Coronary artery (tissue), 2 donors: ENCODE measurements around the gene PPDPF.
A peak's percentile ranks its signal among the peaks of the same experiment; 100 is the strongest.

ENCODE experiments used
- DNase-seq: peaks from one replicate; pipeline ENCODE4 v3.0.0-alpha.2; 2017; ENCODE audit warnings: low spot score
- H3K27ac ChIP-seq, 2 donors: fragments of 200-600 bp; sonication (generic); one replicate each; pipeline ENCODE4 v1.5.1; 2016 to 2019
- H3K4me3 ChIP-seq: fragments of 200-600 bp; sonication (generic); 2 replicates; pipeline ENCODE4 v1.5.1; 2016; ENCODE audit warnings: mild to moderate bottlenecking, moderate library complexity
- CTCF ChIP-seq: fragments of 200-600 bp; sonication (generic); IDR thresholded peaks from one replicate; pipeline ENCODE4 v1.5.1; 2019; ENCODE audit warnings: antibody characterized with exemption

The PPDPF gene

DNA sequence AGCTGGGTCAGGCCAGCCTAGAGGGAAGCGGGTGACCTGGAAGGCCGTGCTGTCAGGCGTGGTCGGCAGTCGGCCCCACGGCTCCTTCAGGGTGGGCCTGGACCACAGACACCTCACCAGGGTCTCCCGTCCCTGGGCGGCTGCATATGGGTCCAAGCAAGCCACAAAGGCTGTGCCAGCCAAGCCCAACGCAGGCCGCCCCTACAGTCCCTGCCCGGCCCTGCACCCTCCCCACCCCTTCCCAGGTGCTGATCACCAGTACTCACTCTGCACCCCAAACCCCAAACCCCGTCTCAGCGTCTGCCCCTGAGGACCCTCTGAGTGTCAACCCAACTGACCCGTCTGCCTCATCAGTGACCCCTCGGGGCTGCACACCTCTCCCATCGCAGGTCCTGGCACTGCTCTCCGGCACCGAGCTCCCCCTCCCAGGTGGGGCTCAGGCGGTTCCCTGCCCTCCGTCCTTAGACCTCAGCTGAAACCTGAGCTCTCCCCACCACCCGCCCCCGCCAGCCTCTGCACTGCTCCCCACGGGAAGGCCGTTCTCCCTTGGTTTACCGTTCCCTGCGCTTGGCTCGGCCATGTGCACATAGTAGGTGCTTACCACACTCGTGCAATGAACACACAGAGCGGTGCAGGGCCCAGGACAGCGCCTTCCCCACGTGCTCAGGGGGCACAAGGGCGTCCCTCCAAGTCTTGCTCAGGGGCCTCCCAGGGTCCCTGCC, 1.5 kb upstream of the PPDPF start:
- Histone ChIP-seq H3K27ac (peak overlapping the region in 1 of 2 donors; percentile 97), H3K4me3 (peak overlapping the region; percentile 88)
- DNase-seq, result no peak
- no peak for TF ChIP-seq CTCF

DNA sequence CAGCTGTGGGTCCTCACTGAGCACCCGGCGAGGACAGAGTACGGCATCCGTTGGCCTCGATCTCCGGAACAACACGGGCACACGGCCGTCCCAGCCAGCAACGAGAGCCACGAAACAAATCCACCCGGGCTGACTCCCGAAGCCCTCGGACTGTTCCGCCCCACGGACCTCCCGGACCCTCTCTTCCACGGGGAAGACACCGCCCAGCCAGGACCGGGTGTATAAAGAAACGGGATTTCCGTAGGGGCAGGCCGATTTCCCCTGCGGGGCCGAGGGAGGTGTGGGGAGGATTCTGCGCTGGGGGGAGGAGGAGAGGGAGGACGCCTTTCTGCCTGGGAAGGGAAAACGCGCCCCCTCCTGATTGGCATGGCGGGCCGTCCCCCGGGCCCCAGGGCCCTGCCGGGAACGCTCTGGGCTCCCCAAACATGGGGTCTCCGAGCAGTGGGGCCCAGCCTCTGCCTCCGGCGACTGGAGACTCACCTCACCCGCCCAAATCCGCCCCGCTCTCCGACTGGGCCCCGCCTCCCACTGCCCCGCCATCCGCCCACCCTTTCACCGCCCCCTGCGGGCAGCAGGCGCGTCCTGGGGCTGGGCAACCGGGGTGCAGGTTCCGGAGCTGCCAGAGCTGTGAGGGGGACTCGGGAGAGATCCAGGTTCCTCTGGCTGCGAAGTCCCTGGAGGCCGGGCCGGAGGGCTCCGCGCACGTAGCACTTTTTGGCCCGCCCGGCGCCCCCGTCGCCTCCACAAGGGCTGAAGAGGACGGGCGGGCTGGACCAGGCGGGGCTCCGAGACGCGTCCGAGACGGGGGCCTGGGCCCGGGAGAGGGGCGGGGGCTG, 679 bp upstream of the PPDPF start:
- no peak for TF ChIP-seq CTCF
- H3K27ac ChIP-seq, result peak overlapping the region; percentile 96 to 97
- H3K4me3 ChIP-seq, result peak overlapping the region; percentile 88
- DNase-seq, result no peak

DNA sequence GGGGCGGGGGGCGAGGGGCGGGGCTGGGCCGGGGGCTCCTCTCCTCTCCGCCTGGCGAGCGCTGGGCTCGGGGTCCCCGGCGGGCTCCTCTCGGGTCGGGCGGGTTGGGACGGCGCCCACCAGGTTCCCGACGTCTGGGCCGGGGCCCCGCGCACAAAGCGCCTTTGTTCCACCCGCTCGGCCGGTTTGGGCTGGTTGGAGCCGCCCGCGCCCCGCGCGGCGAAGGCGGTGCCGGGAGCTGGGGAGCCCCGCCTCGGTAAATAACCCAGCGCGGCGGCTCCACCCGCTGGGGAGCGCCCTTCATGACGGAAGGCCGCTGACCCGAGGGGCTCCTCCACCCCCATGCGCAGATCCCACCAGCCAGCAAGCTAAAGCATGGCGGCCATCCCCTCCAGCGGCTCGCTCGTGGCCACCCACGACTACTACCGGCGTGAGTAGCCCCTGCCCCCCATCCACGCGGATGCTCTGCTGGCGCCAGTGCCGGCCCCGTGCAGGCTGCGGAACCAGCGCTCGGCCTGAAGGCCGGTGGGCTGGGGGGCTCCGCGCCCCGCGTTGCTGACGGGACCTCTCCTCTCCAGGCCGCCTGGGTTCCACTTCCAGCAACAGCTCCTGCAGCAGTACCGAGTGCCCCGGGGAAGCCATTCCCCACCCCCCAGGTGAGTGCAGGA, 503 bp downstream of the PPDPF start:
- TF ChIP-seq CTCF, result no peak
- peak overlapping the region; percentile 88 for H3K4me3 ChIP-seq
- peak overlapping the region; percentile 96 to 97 for H3K27ac ChIP-seq
- no peak for DNase-seq

GRCh38 chr20:63521602-63522001, 1.0 kb downstream of the PPDPF start:
- no peak for DNase-seq
- TF ChIP-seq CTCF, result no peak
- peak overlapping the region; percentile 88 for H3K4me3 ChIP-seq
- H3K27ac ChIP-seq, result peak overlapping the region in 1 of 2 donors; percentile 97

DNA sequence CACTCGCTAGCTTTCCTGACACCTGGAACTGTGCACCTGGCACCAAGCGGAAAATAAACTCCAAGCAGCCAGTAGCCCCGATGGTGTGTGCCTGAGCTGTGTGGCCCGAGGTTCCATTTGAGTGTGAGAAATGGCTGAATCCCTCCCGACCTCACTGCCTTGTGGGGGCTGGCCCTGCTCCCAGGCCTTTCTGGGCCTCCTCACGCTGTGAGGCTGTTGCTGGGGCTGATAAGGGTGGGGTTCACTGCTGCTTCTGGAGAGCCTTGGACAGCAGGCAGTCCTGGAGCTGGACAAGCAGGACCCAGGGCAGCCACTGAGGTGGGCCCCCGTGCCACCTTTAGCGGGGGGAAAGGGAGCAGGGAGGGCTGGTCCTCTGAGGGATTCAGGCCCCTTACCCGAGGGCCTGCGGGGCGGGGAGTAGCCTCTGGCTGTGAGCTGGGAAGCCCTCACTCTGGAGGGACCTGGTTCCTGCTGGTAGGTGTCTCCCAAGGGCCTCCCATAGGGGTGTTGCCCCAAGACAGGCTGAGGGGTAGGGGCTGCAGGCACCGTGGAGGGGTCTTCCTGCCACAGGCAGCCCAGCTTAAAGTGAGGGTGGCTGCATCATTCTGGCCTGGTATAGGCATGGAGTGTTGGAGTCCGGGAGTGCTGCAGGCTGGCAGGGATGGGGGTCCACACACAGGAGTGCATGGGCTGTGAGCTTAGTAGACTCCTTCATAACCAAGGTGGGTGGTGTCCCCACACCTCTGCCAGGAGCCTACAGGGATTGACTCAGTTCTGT, 1.7 kb downstream of the PPDPF start:
- H3K4me3 ChIP-seq, result peak overlapping the region; percentile 88
- TF ChIP-seq CTCF, result no peak
- no peak overlapping the region for H3K27ac ChIP-seq
- no peak for DNase-seq

DNA sequence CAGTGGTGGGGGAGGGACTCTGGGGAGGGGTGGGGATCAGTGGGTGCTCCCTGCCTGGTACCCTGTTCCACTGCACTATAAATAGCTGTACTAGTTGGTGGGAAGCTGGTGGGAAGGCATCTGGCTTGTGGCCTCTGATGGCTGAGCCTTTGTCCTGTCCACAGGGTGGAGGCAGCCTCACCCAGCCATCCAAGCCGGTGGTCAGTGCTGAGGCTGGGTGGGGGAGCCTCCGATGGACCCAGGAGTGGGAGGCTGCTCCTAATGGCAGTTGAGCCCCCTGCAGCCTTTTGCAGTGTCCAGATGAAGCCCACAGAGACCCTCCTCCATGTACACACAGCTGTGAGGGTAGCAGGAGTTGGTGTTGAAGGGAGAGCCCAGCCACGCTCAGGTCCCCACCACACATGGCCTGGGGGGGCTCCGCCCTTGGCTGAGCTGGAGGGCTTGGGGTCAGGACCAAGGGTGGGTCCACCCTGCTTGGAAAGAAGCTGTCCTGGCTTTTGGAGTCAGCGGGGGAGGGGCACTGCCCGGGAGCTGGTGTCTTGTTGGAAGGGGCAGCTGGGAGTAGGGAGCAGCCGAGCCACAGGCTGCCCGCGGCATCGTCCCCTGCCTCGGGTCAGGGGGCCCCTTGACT, 2.5 kb downstream of the PPDPF start:
- no peak for TF ChIP-seq CTCF
- Histone ChIP-seq H3K27ac (no peak overlapping the region), H3K4me3 (peak overlapping the region; percentile 88)
- DNase-seq, result no peak
